Measurements from ENCODE around the gene KCNQ1OT1. TPM values are rescaled to one million over a fixed set of nuclear protein-coding genes. Genes with fewer than 3 reads are reported as not detected.

Gene KCNQ1OT1
- total RNA-seq, 2 donors from 2014 or later, result 1.0 to 2.1 TPM

DNA sequence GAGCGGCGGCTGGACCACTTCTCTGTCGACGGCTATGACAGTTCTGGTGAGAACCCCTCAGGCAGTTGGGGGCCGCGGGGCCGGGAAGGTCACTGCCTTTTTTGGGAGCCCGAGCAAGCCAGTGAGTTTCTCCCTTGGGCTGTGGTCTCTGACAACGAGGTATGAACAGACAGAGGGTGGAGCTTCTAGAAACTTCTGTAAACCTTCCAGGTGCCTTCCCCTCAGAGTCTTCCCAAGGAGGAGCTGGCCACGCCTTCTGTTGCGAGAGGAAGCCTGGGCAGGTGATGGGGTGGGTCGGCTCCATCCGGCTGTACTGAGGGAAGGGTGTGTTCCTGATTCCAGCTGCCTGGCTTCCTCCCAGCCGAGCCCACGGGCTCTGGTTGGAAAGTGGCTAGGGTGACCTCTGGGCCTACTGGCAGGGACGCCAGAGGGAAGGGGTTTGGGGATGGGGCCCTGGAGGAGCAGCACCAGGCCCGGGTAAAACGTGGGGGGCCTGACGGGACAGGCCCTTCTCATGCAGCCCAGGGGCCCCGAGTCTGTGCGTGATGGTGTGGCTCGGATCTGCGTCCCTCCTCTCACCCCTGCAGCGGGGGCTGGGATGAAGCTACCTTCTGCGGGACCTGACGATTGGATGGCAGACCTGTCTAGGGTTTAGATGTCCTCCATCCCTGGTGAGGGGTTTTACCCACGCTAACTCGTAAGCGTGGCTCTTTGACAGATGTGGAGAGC is 110.8 kb downstream of the KCNQ1OT1 start:
- Histone ChIP-seq H3K27me3 (replicated peaks; ENCODE audit: insufficient read depth) (no peaks in the 10 kb centered on the region), H3K36me3 (no peaks in the 10 kb centered on the region), H3K9me3 (no peaks in the 10 kb centered on the region), H3K4me3 (no peak overlapping the region), H3K27ac (no peak overlapping the region), H3K4me1 (replicated peaks) (no peaks in the 10 kb centered on the region)
- TF ChIP-seq POLR2AphosphoS5 (IDR thresholded peaks at IDR 0.05) (no peak), POLR2A (IDR thresholded peaks at IDR 0.05) (no peak)
- TF ChIP-seq, protein P1, sequence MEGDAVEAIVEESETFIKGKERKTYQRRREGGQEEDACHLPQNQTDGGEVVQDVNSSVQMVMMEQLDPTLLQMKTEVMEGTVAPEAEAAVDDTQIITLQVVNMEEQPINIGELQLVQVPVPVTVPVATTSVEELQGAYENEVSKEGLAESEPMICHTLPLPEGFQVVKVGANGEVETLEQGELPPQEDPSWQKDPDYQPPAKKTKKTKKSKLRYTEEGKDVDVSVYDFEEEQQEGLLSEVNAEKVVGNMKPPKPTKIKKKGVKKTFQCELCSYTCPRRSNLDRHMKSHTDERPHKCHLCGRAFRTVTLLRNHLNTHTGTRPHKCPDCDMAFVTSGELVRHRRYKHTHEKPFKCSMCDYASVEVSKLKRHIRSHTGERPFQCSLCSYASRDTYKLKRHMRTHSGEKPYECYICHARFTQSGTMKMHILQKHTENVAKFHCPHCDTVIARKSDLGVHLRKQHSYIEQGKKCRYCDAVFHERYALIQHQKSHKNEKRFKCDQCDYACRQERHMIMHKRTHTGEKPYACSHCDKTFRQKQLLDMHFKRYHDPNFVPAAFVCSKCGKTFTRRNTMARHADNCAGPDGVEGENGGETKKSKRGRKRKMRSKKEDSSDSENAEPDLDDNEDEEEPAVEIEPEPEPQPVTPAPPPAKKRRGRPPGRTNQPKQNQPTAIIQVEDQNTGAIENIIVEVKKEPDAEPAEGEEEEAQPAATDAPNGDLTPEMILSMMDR (IDR thresholded peaks at IDR 0.05), result no peak
- 86% methylated on average over 29 of the region's 29 CpGs for WGBS
- DNase-seq (ENCODE audit: low spot score), result no peak
- intact Hi-C loops (cut with DNase I), result no loop called here

DNA sequence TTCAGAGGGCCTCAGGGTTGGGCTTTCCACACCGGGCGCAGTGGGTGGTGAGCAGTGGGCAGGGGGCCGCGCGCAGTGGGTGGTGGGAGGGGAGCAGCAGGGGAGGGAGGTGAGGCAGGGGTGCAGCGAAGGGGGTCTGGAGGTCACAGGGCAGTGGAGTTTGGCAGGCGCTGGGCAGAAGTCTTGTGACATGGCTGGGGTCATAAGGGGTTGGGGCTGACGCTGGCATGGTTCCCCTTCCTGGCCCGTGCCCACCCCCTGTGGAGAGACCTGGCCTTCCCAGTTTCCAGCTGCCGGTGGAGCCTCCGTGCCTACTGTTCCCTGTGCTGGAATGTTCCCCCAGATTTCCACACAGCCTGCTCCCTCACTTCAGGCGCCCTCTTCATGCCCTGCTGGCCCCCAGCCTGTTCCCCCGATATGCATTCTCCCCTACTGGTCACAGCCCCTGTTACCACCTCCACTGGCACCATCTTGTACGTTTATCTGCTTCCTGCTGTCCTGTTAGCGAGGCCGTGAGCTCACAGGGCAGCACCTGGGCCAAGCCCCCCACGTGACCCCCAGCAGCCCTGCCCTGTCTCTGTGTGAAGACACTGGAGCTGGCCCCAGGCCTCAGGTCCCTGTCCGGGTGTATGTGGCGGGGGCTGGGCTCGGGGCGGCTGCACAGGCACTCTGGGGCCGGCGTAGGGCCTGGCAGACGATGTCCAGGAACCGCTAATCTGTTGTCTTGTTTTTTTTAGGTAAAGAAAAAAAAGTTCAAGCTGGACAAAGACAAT is 111.6 kb downstream of the KCNQ1OT1 start:
- H3K4me1 ChIP-seq (replicated peaks), result no peaks in the 10 kb centered on the region
- 94% methylated on average over 25 of the region's 25 CpGs for WGBS
- no peaks in the 10 kb centered on the region for H3K27me3 ChIP-seq (replicated peaks; ENCODE audit: insufficient read depth)
- H3K4me3 ChIP-seq, result no peak overlapping the region
- no peak for TF ChIP-seq POLR2AphosphoS5 (IDR thresholded peaks at IDR 0.05)
- H3K27ac ChIP-seq, result no peak overlapping the region
- no peaks in the 10 kb centered on the region for H3K36me3 ChIP-seq
- DNase-seq (ENCODE audit: low spot score), result no peak
- intact Hi-C loops (cut with DNase I), result no loop called here
- H3K9me3 ChIP-seq, result no peaks in the 10 kb centered on the region

DNA sequence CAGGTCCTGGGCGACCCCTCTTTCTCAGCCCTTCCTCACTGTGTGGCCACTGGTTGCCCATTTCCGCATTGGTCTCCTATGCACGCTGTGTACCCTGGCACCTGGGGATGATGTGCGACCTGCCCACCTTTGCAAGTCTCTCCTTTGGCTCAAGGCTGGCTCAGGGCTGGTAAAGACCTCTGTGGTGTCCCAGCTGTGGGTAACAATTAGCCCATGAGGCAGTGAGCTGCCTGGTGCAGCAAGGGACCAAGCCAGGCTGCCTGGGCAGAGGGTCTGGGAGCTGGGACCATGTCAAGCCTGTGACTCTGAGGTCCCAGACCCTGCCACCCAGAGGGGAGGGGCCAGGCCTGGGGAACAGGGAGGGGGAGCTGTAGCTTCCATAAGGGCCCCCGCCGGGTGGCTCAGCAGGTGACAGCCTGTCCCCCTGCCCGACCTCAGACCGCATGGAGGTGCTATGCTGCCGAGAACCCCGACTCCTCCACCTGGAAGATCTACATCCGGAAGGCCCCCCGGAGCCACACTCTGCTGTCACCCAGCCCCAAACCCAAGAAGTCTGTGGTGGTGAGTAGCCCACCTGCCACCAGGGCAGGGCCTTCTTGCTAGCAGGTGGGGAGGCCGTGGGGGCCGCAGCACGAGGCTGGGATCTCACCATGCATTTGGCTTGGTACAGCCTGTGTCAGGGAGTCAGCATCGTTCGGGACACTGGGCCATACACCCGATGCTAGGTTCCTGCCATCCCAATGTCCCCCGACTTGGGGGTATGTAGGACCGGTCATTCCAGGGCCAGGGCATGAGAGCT is 112.5 kb downstream of the KCNQ1OT1 start:
- WGBS, result 95% methylated on average over 16 of the region's 20 CpGs
- intact Hi-C loops (cut with DNase I), result no loop called here
- Histone ChIP-seq H3K27me3 (replicated peaks; ENCODE audit: insufficient read depth) (no peaks in the 10 kb centered on the region), H3K4me3 (no peak overlapping the region), H3K9me3 (no peaks in the 10 kb centered on the region), H3K4me1 (replicated peaks) (no peaks in the 10 kb centered on the region), H3K27ac (no peak overlapping the region), H3K36me3 (no peaks in the 10 kb centered on the region)
- no peak for DNase-seq (ENCODE audit: low spot score)
- TF ChIP-seq, protein P1 (IDR thresholded peaks at IDR 0.05), result no peak
- TF ChIP-seq POLR2A (IDR thresholded peaks at IDR 0.05) (no peak), POLR2AphosphoS5 (IDR thresholded peaks at IDR 0.05) (no peak)

DNA sequence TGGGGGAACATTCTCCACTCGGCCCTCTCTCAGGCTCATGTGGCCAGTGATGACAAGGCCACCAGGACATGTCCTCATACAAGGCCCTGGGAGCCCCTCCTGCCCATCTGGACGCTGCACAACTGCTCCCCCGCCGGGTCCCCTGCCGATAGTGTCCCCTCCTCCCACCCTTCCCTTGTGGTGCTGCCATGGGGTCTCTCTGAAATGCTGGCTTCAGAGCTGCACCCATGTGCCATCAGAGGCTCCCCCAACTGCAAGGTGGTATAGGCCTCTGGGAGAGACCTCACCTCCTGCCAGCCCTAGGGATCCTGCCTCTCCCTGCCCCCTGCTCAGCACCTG is 113.0 kb downstream of the KCNQ1OT1 start:
- DNase-seq (ENCODE audit: low spot score), result no peak

More for the DNA sequence above, 113.0 kb downstream of the KCNQ1OT1 start:
- Histone ChIP-seq H3K36me3 (no peaks in the 10 kb centered on the region), H3K9me3 (no peaks in the 10 kb centered on the region), H3K4me3 (no peak overlapping the region), H3K27ac (no peak overlapping the region), H3K4me1 (replicated peaks) (no peaks in the 10 kb centered on the region), H3K27me3 (replicated peaks; ENCODE audit: insufficient read depth) (no peaks in the 10 kb centered on the region)
- no peak for TF ChIP-seq POLR2AphosphoS5 (IDR thresholded peaks at IDR 0.05)
- TF ChIP-seq, protein P1 (IDR thresholded peaks at IDR 0.05), result no peak
- no peak for TF ChIP-seq POLR2A (IDR thresholded peaks at IDR 0.05)
- WGBS, result 88% methylated on average over 5 of the region's 5 CpGs
- intact Hi-C loops (cut with DNase I), result no loop called here
